DND-41 (cell line): ENCODE results near the gene CCL17.

Source experiments
- CTCF ChIP-seq: IDR thresholded peaks from 2 replicates; pipeline ENCODE4 v1.5.1; 2012; ENCODE audit warnings: borderline replicate concordance, low read length, moderate library complexity, mild to moderate bottlenecking; ENCODE audit not compliant: poor library complexity, severe bottlenecking; ENCODE audit errors: extremely low read depth
- EZH2 ChIP-seq: IDR thresholded peaks from 3 replicates; pipeline ENCODE4 v1.6.1; 2012; ENCODE audit warnings: borderline replicate concordance, low read depth, mild to moderate bottlenecking, moderate library complexity, low read length, inconsistent platforms; ENCODE audit not compliant: severe bottlenecking

- no peak for TF ChIP-seq CTCF
- no peak for TF ChIP-seq EZH2
Observed at GRCh38 chr16:57396786-57397185, 7.8 kb upstream of the CCL17 start.
